ENCODE measurements around the gene GNB3. TPM values are rescaled to one million over a fixed set of nuclear protein-coding genes. Genes with fewer than 3 reads are reported as not detected.

Gene GNB3
- 1 to 10 TPM; 1.1 to 1.3 TPM for polyA plus RNA-seq

DNA sequence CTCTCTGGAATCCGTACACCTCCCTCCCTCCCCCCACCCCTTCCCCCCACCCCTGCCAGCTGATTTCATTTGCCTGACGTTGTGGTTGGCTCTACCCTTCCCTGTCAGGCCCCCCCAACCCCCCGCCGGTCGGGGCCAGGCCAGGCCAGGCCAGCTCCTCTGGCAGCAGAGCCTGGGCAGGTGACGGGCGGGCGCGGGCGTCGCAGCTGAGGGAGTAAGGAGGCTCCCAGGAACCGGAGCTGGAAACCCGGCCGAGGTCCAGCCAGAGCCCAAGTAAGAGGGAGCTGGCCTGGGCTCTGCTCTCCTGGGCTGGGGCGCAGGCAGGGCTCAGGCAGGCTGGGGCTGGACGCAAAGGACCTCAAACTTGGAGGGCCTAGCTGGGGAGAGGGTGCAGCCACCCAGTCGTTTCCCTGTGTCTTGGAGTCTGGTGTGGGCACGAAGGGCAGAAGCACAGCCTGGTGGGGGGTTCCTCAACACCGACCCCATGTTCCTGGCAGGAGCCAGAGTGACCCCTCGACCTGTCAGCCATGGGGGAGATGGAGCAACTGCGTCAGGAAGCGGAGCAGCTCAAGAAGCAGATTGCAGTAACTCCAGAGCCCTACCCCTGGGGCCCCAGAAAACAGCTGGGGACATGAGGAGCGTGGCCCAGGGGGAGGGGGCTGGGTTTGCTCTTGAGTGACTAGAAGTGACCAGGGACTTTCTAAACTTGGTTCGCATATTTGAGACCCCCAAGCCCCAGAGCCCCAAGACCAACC is at the start of gene GNB3:
Gene GNB3, plus strand, starts transcription at position 165 of the 755 bp plus-strand sequence. Its CDS starts 363 bp downstream, at position 528.
- Histone ChIP-seq H3K27ac (ENCODE audit: low read depth in 2 of 2, low read length in 1 of 2) (no peak within 1 kb of the TSS), H3K4me3 (ENCODE audit: low read depth in 1 of 2, low read length in 2 of 2) (no peak within 1 kb of the TSS), H3K4me1 (ENCODE audit: control insufficient read depth in 2 of 2, insufficient read depth in 2 of 2, low read length in 1 of 2) (no peaks in the 10 kb centered on the region), H3K36me3 (ENCODE audit: control insufficient read depth in 2 of 2, insufficient read depth in 2 of 2, low read length in 1 of 2) (peaks cover 0 to 5% of the 10 kb centered on the region in 2 donors), H3K27me3 (ENCODE audit: control insufficient read depth in 1 of 2, insufficient read depth in 2 of 2, low read length in 2 of 2) (no peaks in the 10 kb centered on the region), H3K9me3 (ENCODE audit: control insufficient read depth in 2 of 2, insufficient read depth in 1 of 2, low read depth in 1 of 2, low read length in 1 of 2) (no peaks in the 10 kb centered on the region)
- 64 to 70% methylated on average over 24 of the region's 24 CpGs for WGBS, 2 donors

- H3K36me3 ChIP-seq (ENCODE audit: control insufficient read depth in 2 of 2, insufficient read depth in 2 of 2, low read length in 1 of 2), result no peaks in the 10 kb centered on the region
- no peaks in the 10 kb centered on the region for H3K9me3 ChIP-seq (ENCODE audit: control insufficient read depth in 2 of 2, insufficient read depth in 1 of 2, low read depth in 1 of 2, low read length in 1 of 2)
- H3K4me1 ChIP-seq (ENCODE audit: control insufficient read depth in 2 of 2, insufficient read depth in 2 of 2, low read length in 1 of 2), result peaks cover 0 to 2% of the 10 kb centered on the region in 2 donors
- no peaks in the 10 kb centered on the region for H3K27me3 ChIP-seq (ENCODE audit: control insufficient read depth in 1 of 2, insufficient read depth in 2 of 2, low read length in 2 of 2)
- H3K4me3 ChIP-seq (ENCODE audit: low read depth in 1 of 2, low read length in 2 of 2), result no peak overlapping the region
- H3K27ac ChIP-seq (ENCODE audit: low read depth in 2 of 2, low read length in 1 of 2), result peak overlapping the region in 1 of 2 donors; percentile 37
- WGBS, 2 donors, result 70 to 74% methylated on average over 12 to 13 of the region's 13 CpGs
Measured at GRCh38 chr12:6791931-6792520, 48.7 kb upstream of the GNB3 start.

DNA sequence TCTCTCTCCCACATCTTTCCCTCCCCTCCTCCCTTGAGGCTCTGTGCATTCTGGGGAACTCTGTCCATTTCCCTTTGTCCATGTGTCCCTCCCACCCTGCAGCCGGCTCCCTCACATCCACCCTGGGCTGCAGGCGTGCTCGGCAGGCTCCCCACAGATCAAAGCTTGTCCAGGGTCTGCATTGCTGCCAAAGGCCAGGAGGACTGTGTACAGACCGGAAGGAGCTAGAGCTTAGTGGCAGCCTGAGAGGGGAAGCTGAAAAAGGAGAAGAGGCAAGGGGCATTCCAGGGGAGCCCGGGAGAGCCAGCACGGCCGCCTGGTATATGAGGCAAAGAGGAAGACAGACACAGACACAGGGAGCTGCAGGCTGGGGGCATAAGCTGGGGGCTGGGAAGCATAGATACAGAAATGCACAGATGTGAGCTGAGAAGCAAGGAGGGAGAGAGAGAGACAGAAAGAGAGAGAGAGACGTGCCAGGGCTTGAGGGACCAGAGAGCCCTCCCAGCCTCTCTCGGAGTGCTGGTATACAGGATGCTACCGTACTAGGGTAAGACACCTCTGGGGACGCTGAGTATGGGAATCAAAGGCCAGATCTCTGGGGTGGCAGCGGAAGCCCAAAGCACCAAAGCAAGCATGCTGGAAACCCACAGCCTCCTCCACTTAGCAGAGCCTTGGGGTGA is 48.1 kb upstream of the GNB3 start:
- peak overlapping the region in 1 of 2 donors; percentile 36 for H3K27ac ChIP-seq (ENCODE audit: low read depth in 2 of 2, low read length in 1 of 2)
- WGBS, 2 donors, result 28 to 30% methylated on average over 12 of the region's 12 CpGs
- H3K27me3 ChIP-seq (ENCODE audit: control insufficient read depth in 1 of 2, insufficient read depth in 2 of 2, low read length in 2 of 2), result no peaks in the 10 kb centered on the region
- H3K4me3 ChIP-seq (ENCODE audit: low read depth in 1 of 2, low read length in 2 of 2), result no peak overlapping the region
- peaks cover 0 to 2% of the 10 kb centered on the region in 2 donors for H3K4me1 ChIP-seq (ENCODE audit: control insufficient read depth in 2 of 2, insufficient read depth in 2 of 2, low read length in 1 of 2)
- no peaks in the 10 kb centered on the region for H3K9me3 ChIP-seq (ENCODE audit: control insufficient read depth in 2 of 2, insufficient read depth in 1 of 2, low read depth in 1 of 2, low read length in 1 of 2)
- H3K36me3 ChIP-seq (ENCODE audit: control insufficient read depth in 2 of 2, insufficient read depth in 2 of 2, low read length in 1 of 2), result no peaks in the 10 kb centered on the region

GRCh38 chr12:6795088-6795487 is 45.6 kb upstream of the GNB3 start:
- no peaks in the 10 kb centered on the region for H3K36me3 ChIP-seq (ENCODE audit: control insufficient read depth in 2 of 2, insufficient read depth in 2 of 2, low read length in 1 of 2)

GRCh38 chr12:6796576-6796975 is 44.1 kb upstream of the GNB3 start:
- Histone ChIP-seq H3K9me3 (ENCODE audit: control insufficient read depth in 2 of 2, insufficient read depth in 1 of 2, low read depth in 1 of 2, low read length in 1 of 2) (no peaks in the 10 kb centered on the region), H3K27ac (ENCODE audit: low read depth in 2 of 2, low read length in 1 of 2) (no peak overlapping the region), H3K27me3 (ENCODE audit: control insufficient read depth in 1 of 2, insufficient read depth in 2 of 2, low read length in 2 of 2) (no peaks in the 10 kb centered on the region), H3K36me3 (ENCODE audit: control insufficient read depth in 2 of 2, insufficient read depth in 2 of 2, low read length in 1 of 2) (no peaks in the 10 kb centered on the region), H3K4me1 (ENCODE audit: control insufficient read depth in 2 of 2, insufficient read depth in 2 of 2, low read length in 1 of 2) (peaks cover 0 to 2% of the 10 kb centered on the region in 2 donors), H3K4me3 (ENCODE audit: low read depth in 1 of 2, low read length in 2 of 2) (no peak overlapping the region)
- 89 to 95% methylated on average over 4 of the region's 4 CpGs for WGBS, 2 donors

More at GRCh38 chr12:6795088-6795487, 45.6 kb upstream of the GNB3 start:
- no peak overlapping the region for H3K27ac ChIP-seq (ENCODE audit: low read depth in 2 of 2, low read length in 1 of 2)
- WGBS, 2 donors, result 77 to 86% methylated on average over 2 of the region's 2 CpGs
- no peak overlapping the region for H3K4me3 ChIP-seq (ENCODE audit: low read depth in 1 of 2, low read length in 2 of 2)
- H3K27me3 ChIP-seq (ENCODE audit: control insufficient read depth in 1 of 2, insufficient read depth in 2 of 2, low read length in 2 of 2), result no peaks in the 10 kb centered on the region
- H3K9me3 ChIP-seq (ENCODE audit: control insufficient read depth in 2 of 2, insufficient read depth in 1 of 2, low read depth in 1 of 2, low read length in 1 of 2), result no peaks in the 10 kb centered on the region
- peaks cover 0 to 2% of the 10 kb centered on the region in 2 donors for H3K4me1 ChIP-seq (ENCODE audit: control insufficient read depth in 2 of 2, insufficient read depth in 2 of 2, low read length in 1 of 2)

GRCh38 chr12:6799147-6799546 is 41.6 kb upstream of the GNB3 start:
- WGBS, 2 donors, result 87 to 88% methylated on average over 5 of the region's 5 CpGs
- Histone ChIP-seq H3K36me3 (ENCODE audit: control insufficient read depth in 2 of 2, insufficient read depth in 2 of 2, low read length in 1 of 2) (no peaks in the 10 kb centered on the region), H3K27me3 (ENCODE audit: control insufficient read depth in 1 of 2, insufficient read depth in 2 of 2, low read length in 2 of 2) (no peaks in the 10 kb centered on the region), H3K27ac (ENCODE audit: low read depth in 2 of 2, low read length in 1 of 2) (no peak overlapping the region), H3K4me1 (ENCODE audit: control insufficient read depth in 2 of 2, insufficient read depth in 2 of 2, low read length in 1 of 2) (no peaks in the 10 kb centered on the region), H3K9me3 (ENCODE audit: control insufficient read depth in 2 of 2, insufficient read depth in 1 of 2, low read depth in 1 of 2, low read length in 1 of 2) (no peaks in the 10 kb centered on the region), H3K4me3 (ENCODE audit: low read depth in 1 of 2, low read length in 2 of 2) (no peak overlapping the region)

GRCh38 chr12:6807170-6807569 is 33.6 kb upstream of the GNB3 start:
- WGBS, 2 donors, result 41 to 46% methylated on average over 1 of the region's 1 CpG
- H3K4me3 ChIP-seq (ENCODE audit: low read depth in 1 of 2, low read length in 2 of 2), result no peak overlapping the region
- no peaks in the 10 kb centered on the region for H3K36me3 ChIP-seq (ENCODE audit: control insufficient read depth in 2 of 2, insufficient read depth in 2 of 2, low read length in 1 of 2)
- H3K27ac ChIP-seq (ENCODE audit: low read depth in 2 of 2, low read length in 1 of 2), result no peak overlapping the region
- no peaks in the 10 kb centered on the region for H3K9me3 ChIP-seq (ENCODE audit: control insufficient read depth in 2 of 2, insufficient read depth in 1 of 2, low read depth in 1 of 2, low read length in 1 of 2)
- H3K27me3 ChIP-seq (ENCODE audit: control insufficient read depth in 1 of 2, insufficient read depth in 2 of 2, low read length in 2 of 2), result no peaks in the 10 kb centered on the region
- no peaks in the 10 kb centered on the region for H3K4me1 ChIP-seq (ENCODE audit: control insufficient read depth in 2 of 2, insufficient read depth in 2 of 2, low read length in 1 of 2)

DNA sequence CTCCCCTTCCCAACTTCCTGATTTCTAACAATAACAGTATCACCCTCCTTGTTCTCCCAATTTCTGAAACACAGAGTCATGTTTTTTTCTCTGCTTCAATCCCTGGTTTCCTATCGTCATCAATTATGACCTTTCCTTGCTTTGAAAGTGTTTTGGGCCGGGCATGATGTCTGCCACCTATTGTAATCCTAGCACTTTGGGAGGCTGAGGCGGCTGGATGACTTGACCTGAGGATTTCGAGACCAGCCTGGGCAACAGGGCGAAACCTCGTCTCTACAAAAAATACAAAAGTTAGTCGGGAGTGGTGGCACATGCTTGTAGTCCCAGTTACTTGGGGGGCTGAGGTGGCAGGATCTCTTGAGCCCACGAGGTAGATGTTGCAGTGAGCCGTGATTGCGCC is 31.7 kb upstream of the GNB3 start:
- H3K27me3 ChIP-seq (ENCODE audit: control insufficient read depth in 1 of 2, insufficient read depth in 2 of 2, low read length in 2 of 2), result no peaks in the 10 kb centered on the region
- no peak overlapping the region for H3K27ac ChIP-seq (ENCODE audit: low read depth in 2 of 2, low read length in 1 of 2)
- H3K36me3 ChIP-seq (ENCODE audit: control insufficient read depth in 2 of 2, insufficient read depth in 2 of 2, low read length in 1 of 2), result no peaks in the 10 kb centered on the region
- no peaks in the 10 kb centered on the region for H3K9me3 ChIP-seq (ENCODE audit: control insufficient read depth in 2 of 2, insufficient read depth in 1 of 2, low read depth in 1 of 2, low read length in 1 of 2)
- H3K4me3 ChIP-seq (ENCODE audit: low read depth in 1 of 2, low read length in 2 of 2), result no peak overlapping the region
- H3K4me1 ChIP-seq (ENCODE audit: control insufficient read depth in 2 of 2, insufficient read depth in 2 of 2, low read length in 1 of 2), result no peaks in the 10 kb centered on the region
- WGBS, 2 donors, result 79 to 81% methylated on average over 10 of the region's 10 CpGs

DNA sequence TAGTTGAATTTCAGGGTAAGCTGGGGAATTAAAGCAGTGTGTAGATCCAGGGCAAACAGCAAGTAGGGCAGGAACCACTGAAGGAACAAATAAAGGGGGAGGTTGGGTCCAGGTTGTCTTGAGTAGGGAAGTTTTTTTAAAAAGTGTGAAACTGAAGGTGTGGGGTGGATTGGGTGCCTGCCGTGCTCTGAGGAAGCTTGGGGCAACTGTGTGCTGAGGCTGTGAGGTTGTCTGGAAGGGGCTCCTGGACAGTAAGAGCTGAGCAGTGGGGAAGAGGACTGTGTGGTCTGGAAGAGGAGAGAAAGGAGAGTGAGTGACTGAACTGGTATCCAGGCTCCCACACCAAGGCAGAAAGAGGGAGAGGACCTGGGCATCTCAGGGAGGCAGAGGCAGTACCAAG is 30.0 kb upstream of the GNB3 start:
- Histone ChIP-seq H3K9me3 (ENCODE audit: control insufficient read depth in 2 of 2, insufficient read depth in 1 of 2, low read depth in 1 of 2, low read length in 1 of 2) (no peaks in the 10 kb centered on the region), H3K4me3 (ENCODE audit: low read depth in 1 of 2, low read length in 2 of 2) (no peak overlapping the region), H3K36me3 (ENCODE audit: control insufficient read depth in 2 of 2, insufficient read depth in 2 of 2, low read length in 1 of 2) (no peaks in the 10 kb centered on the region), H3K4me1 (ENCODE audit: control insufficient read depth in 2 of 2, insufficient read depth in 2 of 2, low read length in 1 of 2) (no peaks in the 10 kb centered on the region), H3K27ac (ENCODE audit: low read depth in 2 of 2, low read length in 1 of 2) (no peak overlapping the region), H3K27me3 (ENCODE audit: control insufficient read depth in 1 of 2, insufficient read depth in 2 of 2, low read length in 2 of 2) (no peaks in the 10 kb centered on the region)
- 84 to 85% methylated on average over 1 of the region's 1 CpG for WGBS, 2 donors

Measured in esophagus (tissue), 2 donors.